NCI-H2107 (cell line): ENCODE measurements around the gene PLEKHG4.

Source experiments
- DNase-seq: peaks from one replicate; lab custom pipeline; 2025; lab: John Stamatoyannopoulos, UW

Gene PLEKHG4, protein sequence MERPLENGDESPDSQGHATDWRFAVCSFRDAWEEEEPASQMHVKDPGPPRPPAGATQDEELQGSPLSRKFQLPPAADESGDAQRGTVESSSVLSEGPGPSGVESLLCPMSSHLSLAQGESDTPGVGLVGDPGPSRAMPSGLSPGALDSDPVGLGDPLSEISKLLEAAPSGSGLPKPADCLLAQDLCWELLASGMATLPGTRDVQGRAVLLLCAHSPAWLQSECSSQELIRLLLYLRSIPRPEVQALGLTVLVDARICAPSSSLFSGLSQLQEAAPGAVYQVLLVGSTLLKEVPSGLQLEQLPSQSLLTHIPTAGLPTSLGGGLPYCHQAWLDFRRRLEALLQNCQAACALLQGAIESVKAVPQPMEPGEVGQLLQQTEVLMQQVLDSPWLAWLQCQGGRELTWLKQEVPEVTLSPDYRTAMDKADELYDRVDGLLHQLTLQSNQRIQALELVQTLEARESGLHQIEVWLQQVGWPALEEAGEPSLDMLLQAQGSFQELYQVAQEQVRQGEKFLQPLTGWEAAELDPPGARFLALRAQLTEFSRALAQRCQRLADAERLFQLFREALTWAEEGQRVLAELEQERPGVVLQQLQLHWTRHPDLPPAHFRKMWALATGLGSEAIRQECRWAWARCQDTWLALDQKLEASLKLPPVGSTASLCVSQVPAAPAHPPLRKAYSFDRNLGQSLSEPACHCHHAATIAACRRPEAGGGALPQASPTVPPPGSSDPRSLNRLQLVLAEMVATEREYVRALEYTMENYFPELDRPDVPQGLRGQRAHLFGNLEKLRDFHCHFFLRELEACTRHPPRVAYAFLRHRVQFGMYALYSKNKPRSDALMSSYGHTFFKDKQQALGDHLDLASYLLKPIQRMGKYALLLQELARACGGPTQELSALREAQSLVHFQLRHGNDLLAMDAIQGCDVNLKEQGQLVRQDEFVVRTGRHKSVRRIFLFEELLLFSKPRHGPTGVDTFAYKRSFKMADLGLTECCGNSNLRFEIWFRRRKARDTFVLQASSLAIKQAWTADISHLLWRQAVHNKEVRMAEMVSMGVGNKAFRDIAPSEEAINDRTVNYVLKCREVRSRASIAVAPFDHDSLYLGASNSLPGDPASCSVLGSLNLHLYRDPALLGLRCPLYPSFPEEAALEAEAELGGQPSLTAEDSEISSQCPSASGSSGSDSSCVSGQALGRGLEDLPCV

DNA sequence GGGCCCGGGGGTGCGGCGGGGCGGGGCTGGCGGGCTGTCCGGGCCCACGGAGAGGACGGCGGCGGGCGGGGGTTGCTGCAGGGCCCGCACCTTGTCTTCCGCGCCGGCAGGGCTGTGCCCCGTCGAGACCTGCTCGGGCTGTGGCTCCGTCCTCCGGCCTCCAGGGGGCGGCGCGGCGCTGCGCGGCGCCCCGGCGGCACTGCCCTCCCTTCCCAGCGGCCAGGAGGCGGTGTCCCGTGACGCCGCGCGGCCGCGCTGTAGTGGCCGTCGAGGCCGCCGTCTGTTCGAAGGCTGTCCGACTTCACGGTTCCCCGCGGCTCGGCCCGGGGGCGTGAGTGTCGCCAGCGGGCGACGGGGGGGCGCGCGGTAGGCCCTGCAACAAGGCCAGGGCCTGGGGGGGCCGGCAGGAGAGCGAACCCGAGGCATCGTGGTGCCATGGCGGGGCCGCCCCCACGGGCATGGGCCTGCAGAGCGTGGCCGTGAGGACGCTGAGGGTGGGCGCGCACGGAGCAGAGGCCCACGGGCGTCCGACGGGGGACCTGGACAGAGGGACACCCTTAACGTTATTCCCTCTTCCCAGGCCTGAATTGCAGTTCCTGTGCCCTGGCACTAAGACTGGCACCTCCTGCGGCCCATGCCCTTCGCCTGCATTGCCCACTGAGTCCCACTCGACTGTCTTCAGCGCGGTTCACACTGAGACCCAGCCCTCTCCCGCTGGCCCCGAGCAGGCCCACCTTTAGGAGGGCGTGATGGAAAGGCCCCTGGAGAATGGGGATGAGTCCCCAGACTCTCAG is at the start of gene PLEKHG4:
Gene PLEKHG4, plus strand, starts transcription at position 237 of the 794 bp plus-strand sequence. Its CDS starts 513 bp downstream, at position 750.
- DNase-seq = peak; percentile 17

DNA sequence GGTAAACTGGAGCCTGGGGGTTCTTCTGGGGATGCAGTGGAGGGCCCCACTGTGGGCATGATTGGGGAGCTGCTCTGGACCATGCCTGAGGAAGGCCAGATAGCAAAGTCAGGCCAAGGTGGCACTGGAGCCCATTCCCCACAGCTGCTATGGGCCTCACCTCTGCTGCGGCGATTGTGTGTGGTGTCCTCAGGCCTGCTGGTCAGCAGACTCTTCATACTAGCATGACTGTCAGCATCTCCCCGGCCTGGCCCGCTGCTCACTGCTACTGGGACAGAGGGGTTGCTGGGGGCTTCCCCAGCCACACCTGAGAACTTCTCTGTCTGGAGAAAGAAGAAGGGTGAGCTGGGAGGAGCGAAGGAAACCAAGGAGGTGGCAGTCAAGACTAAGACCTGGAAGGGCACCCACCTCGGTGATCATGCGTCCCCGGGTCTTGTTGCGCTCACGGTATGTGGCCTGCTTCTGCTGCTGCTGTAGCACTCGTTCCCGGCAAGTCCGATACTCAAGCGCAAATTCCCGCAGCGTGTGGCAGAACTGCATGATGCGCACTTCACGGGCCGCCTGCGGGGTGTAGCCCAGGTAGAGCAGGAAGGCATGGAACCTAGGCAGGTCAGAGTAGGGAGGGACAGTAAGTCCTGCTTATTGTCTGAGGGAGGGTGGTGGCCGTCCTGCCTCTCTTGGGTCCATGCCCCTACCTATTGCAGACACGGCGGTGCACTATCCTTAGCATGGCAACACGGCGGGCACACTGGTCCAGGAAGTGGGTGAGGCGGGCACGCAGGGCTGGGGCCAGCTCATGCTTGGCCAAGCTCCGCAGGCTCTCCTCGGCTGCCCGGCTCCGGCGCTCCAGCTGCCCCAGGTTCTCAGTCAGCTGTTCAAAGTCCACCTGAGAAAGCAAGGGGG is 49.2 kb upstream of the PLEKHG4 start:
- DNase-seq = no peak

DNA sequence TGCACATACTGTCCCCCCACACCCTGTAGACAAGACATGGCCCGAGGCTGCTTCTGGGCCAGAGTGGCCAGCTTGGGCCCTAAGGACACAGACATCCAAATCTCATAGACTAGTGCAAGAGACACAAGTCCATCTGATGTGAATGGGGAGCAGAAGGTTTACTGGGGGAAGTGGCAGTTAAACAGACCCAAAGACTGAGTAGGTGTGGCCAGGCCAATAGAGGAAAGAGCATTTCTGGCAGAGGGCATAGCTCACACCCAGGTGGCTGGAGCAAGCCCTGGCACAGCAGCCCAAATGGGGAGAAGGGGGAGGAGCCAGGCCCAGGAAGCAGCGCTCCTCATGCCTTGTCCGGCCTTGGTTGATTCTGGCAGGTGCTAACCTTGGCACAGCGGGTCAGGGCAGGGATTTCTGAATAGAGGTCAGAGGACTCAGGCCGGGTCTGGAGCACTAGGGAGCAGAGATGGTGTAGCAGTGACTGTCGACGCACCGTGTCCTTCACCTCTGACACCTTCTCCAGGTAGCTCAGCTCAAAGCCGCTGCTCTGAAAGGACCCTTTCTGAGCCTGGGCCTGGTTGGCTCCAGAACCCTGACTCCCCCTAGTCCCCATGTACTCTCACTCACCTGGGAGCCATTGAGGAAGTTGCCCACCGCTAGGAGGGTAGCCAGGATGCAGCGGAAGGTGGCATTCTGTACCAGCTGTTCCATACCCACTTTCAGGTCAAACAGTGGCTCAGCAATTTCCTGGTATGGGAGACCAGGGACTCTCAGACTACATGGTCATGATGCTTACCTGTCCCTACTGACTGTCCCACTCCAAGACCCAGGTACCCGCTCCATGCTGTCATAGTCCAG is 48.3 kb upstream of the PLEKHG4 start:
- no peak for DNase-seq

DNA sequence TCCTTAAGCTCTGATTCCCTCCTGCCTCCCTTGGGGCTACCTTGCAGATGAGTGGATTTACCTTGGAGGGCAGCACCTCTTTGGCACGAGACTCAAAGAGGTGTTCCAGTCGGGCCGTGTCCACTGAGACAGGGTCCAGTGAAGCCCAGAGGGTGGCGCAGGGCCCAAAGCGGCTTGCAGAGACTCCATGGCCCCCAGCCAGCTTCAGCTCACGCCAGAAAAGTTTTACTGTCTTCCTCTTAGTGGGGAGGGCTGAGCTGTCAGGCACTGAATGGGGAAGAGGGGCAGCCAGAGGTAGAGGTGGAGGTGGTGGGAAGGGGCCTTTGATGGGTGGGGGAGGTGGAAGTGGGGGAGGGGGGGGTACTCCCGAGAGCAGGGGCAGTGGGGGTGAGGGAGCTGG is 45.7 kb upstream of the PLEKHG4 start:
- no peak for DNase-seq

DNA sequence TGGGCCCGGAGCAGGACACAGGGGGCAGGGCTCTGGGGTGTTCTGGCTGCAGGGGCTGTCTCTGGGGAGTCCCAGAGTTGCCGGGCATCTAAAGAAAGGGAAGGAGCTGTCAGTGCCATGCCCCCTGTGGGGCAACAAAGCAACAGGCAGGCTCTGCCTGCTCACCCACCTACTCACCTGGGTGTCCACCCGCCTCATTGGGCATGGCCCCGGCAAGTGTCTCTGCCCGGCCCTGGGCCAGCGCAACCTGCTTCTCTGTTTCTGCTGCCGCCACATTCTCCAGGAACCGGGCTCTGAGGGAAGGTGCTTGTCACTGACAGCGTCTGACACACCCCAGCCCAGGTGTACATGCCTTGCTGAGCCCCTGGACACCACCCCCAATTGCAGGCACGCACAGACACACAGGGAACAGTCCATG is 45.1 kb upstream of the PLEKHG4 start:
- no peak for DNase-seq

DNA sequence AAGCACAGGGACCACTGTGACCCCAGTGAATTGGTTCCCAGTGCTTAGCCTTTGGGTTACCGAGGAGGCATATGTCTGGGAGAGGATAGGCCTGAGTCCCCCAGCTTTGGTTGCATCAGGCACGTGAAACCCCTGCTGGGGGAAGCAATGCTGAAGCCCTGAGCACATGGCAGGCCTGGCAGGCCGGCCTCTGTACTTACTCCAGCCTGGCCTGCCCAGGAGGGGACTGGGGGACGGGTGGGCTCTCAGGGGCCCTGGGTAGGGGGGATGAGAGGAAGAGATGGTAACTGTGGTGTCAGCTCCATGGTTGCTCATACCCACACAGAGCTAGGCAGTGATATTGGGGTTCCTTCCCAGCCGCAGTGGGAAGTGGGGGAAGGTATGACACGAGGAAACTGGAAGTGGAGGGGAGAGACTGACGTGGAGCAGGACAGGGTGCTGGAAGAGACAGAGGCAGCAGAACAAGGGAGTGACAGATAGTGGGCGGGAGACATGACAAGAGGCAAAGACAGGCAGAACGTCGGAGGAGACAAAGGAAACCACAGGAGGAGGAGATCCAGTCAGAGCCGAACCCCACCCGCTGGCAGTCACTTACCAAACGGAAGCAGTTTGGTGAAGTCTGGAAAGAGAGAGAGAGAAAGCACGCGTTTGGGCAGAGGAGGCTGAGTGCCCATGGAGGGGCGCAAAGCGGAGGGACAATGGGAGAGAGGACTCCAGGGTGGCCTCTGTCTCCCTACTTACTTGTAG is 43.3 kb upstream of the PLEKHG4 start:
- no peak for DNase-seq

DNA sequence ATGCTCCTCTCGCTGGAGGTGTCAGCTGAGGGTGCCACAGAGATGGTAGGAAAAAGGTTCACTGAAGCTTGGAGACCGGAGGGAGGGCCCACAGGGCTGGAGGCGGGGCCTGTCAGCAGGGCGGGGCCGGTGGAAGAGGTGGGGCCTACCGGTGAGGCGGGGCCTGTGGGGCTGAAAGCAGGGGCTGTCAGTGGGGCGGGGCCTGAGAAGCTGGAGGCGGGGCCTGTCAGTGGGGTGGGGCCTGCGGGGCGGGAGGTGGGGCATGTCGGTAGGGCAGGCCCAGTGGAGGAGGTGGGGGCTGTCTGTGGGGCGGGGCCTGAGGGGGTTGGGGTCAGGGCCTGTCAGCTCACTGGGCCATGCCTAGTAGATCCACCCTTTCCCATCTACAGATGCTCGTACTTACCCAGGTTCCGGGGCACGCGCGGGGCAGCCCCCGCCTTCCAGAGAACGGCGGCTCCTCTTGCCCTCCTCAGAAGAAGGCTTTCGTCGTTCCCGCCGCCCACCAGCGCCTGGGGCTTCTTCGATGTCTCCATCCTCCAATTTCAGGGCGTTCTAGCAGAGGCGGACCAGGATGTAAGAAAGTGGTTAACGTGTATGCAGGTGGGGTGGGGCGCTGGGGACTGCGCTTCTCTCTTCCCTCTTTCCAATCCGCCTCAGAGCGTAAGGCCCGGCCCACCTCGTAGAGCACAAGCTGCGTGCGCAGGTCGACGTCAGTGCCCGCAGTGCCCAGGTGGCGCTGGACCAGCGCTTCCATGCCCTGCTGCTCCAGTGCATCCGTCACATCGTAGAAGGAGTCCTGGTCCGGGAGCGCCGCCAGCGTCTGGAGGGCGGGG is 42.6 kb upstream of the PLEKHG4 start:
- DNase-seq = no peak

DNA sequence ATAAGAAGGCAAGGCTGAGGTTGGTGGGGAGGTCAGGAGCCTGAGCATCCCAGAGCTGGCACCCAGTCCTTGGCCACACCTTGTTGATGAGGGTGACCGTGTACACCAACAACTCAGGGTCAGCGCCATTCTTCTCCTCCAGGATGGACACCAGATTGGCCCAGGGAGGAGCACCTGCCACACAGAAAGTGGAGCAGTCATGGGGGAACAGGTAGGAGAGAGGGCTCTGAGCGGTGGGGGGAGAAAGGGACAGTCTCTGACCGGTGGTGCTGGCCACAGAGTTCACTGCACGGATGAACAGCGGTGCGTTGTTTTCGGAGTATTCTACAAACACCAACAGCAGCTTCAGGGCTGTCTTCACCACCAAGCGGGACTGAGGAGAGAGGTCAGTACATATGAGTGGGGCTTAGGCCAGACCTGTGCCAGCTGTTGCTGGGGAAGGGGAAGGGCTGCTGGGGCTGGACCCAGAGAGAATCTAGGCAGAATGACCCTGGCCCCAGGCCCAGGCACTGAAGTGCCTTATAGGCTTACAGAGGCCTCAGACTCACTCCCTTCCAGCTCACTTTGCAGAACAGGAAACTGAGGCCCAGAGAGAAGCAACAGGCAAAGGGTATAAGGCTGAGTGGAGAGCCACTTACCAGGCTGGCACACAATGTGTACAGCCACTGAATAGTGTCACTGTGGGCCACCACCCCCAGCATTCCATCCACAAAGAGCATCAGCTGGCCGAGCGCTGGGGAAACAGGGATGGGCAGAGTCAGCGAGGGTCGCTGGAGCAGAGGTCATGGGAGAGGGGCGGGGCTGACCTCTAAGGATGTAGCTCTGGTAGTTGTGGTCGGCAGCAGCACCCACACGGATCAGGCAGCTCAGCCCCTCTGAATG is 41.7 kb upstream of the PLEKHG4 start:
- no peak for DNase-seq

DNA sequence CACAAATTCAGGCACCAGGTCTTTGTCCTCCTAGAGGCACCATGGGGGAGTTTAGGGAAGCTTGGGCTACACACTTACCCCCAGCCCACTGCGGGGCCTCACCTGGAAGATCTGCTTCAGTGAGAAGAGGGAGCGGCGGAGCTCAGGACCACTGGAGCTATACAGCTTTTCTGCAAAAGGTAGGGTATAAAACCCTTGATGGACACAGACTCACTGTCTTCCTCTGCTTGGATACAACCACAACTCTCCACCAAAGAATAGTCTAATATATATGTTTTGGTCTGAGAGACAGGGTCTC is 41.1 kb upstream of the PLEKHG4 start:
- no peak for DNase-seq

DNA sequence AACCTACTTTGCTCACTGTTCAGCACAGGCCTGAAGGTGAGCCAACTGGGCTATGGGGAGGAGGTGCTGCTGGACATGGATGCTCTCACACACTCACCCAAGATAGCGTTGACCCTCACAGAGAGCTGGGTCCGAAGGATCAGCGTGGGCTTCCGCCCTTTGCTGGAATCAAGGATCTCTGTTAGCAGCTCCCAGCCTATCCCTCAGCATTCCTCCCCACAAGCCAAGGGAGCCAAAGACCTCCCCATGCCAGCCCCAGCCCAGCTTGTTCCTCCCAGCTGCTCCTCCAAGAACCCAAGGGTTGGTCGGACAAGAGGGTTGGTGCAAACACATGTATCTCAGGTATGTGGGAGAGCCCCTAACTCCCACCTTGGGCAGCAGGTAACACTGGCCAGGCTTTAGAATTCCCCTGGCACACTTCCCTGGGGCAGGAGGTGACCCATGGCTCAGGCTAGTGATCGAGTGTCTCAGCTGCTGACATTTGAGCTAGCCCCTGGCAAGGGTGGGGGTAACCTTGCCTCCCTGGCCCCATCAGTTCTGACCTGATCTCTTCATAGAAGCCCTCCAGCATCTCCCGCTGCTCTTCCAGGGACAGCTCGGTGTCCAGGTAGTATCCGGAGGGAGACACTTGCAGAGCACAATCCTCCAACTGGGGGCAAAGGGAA is 40.4 kb upstream of the PLEKHG4 start:
- DNase-seq = no peak

DNA sequence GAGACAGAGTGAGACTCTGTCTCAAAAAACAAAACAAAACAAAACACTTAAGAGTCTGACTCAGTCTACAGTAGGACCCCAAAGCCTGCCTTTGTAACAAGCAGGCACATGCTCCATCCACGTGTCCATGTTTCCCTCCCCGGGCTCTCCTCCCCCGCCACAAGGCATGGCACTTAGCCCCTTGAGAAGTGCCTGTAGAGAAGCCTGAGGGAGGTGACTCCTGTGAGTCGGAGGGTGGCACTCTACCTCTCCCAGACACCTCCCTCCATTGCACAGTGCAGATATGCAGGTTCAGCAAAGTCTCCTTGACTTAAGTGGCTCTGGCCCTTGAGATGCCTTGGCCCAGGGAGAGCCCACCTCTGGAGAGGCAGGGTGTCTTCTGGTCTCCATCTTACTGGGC is 38.8 kb upstream of the PLEKHG4 start:
- no peak for DNase-seq

DNA sequence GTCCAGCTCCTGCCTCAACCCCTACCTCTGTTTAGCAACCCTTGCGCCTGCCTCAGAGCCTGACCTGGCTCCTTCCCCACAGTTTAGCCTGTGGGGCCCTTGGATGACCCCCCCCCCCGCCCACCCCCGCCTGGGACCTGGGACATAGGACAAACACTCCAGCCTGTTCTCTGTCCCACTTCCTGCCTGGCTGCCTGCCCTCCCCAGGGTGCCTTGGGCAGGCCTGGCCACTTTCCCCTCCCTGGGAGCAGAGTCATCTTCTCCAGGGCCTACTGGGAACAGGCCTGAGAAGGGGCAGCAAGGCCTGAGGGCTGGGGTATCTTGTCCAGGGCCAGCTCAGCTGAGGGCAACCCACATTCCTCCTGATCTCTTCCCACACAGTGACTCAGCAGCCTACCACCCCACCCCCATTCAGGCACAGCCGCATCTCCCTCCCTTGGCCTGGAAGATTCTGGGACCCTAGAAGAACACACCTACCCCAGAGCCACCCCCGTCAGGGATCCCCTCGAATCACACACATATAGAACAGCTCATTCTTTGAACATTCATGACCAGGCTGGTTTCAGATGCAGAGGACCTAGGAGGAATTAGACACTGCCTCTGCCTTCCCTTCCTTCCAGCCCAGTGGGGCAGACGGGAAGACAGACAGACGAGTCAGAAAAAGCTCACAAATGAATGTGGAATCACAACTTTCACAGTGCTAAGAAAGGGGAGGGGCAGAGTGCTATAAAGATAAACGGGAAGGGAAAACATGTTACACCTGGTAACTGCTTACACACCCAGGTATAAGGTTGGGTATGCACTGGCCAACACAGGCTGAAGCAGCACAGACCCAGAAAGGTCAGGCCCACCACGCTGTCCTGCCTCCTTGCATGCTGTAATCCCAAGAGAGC is 38.1 kb upstream of the PLEKHG4 start:
- DNase-seq = no peak

DNA sequence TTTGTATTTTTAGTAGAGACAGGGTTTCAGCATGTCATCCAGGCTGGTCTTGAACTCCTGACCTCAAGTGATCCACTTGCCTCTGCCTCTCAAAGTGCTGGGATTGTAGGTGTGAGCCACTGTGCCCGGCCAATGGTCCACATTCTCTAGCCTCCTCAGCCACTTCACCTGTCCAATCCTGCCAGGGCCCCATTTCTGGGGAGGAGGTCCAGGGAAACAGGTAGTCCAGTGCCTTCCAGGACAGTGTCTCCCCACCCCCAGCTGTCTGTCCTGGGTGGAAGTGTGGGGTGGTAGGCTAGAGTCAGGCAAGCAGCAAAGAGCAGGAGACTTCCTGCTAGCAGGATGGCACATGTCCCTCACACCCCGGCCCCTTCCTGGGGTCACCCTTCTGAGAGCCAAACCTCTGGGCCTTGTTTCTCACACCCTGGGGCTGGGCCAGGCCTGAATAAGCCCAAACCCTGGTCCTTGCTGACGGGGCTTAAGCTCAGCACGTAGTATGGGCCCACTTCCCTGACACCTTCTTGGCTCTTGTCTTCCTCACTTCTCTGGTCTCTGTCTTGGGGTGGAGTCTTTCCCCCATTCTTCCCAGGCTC is 37.1 kb upstream of the PLEKHG4 start:
- no peak for DNase-seq

DNA sequence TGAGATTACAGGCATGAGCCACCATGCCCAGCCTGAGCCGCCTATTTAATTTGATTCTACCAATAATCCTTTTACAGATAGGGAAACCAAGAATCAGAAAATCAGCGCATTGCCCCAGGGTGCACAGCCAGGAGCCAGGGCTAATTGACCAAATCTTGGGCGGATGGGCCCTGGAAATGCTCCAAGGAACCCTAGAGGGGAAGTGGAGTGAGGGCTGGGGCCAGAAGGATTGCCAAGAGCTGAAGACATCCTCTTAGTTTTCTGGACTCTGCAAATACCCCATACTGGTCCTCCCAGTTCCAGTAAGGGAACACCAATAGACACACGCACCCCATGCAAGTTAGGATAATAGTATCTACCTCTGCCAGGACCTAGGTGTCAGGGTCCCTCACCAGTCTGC is 35.9 kb upstream of the PLEKHG4 start:
- no peak for DNase-seq
